CD4-positive, alpha-beta T cell (primary cell): ENCODE results near the gene MCOLN3. TPM values are rescaled to one million over a fixed set of nuclear protein-coding genes. Genes with fewer than 3 reads are reported as not detected.

Source experiments
- ATAC-seq: fragments of 200-7000 bp; cut with Tn5 transposase; one replicate; pipeline ENCODE4 v1.10.0; 2022; ENCODE audit warnings: mild to moderate bottlenecking; ENCODE audit not compliant: poor library complexity
- CTCF ChIA-PET: fragments of 350-600 bp; sonication (Branson Sonifier 250); formaldehyde crosslinking; loops from one replicate; lab custom pipeline; 2021; ENCODE audit warnings: antibody characterized with exemption, inconsistent platforms; lab: Charles Lee
- POLR2A ChIA-PET: fragments of 350-600 bp; sonication (Branson Sonifier 250); formaldehyde crosslinking; loops from one replicate; lab custom pipeline; 2021; ENCODE audit warnings: antibody characterized with exemption, inconsistent platforms; lab: Charles Lee
- DNase-seq, 14 experiments: peaks; one replicate each; pipeline ENCODE4 v3.0.0-alpha.2; 2013 to 2020; ENCODE audit warnings: mixed read lengths in 2 of 14
- H3K27ac ChIP-seq, 2 donors: one replicate each; pipeline versions ENCODE4 v1.5.1 to v1.7.0; 2013; ENCODE audit warnings: low read length in 2 of 2, low read depth in 1 of 2, mild to moderate bottlenecking in 1 of 2
- H3K27me3 ChIP-seq, 2 experiments: 1 replicate in 1 of 2; 2 replicates in 1 of 2; pipeline versions ENCODE4 v1.6.1 to v1.7.0; 2013; ENCODE audit warnings: low read length in 2 of 2, control low read depth in 1 of 2, mild to moderate bottlenecking in 1 of 2, moderate library complexity in 1 of 2; ENCODE audit not compliant: insufficient read depth in 2 of 2, control insufficient read depth in 1 of 2
- H3K36me3 ChIP-seq: one replicate; pipeline ENCODE4 v1.6.1; 2013; ENCODE audit warnings: low read length, control low read depth; ENCODE audit not compliant: insufficient read depth
- H3K4me1 ChIP-seq: one replicate; pipeline ENCODE4 v1.6.1; 2013; ENCODE audit warnings: low read length, control low read depth; ENCODE audit not compliant: insufficient read depth
- H3K4me3 ChIP-seq: one replicate; pipeline ENCODE4 v1.5.1; 2013; ENCODE audit warnings: mild to moderate bottlenecking, low read length, moderate library complexity
- H3K9me3 ChIP-seq, 2 experiments: 1 replicate in 1 of 2; 2 replicates in 1 of 2; pipeline versions ENCODE4 v1.6.1 to v1.7.0; 2013; ENCODE audit warnings: low read length in 2 of 2, mild to moderate bottlenecking in 2 of 2, control low read depth in 1 of 2, moderate library complexity in 1 of 2; ENCODE audit not compliant: control insufficient read depth in 1 of 2, insufficient read depth in 1 of 2
- H3K27ac Mint-ChIP-seq: one replicate; pipeline ENCODE4 v1.8.0; 2020; ENCODE audit warnings: mixed read lengths
- H3K27me3 Mint-ChIP-seq: one replicate; pipeline ENCODE4 v1.8.0; 2021; ENCODE audit warnings: mixed read lengths
- H3K36me3 Mint-ChIP-seq: one replicate; pipeline ENCODE4 v1.8.0; 2021; ENCODE audit warnings: low read depth, mixed read lengths
- H3K4me1 Mint-ChIP-seq: one replicate; pipeline ENCODE4 v1.8.0; 2021; ENCODE audit warnings: low read depth, mixed read lengths
- H3K4me3 Mint-ChIP-seq: one replicate; pipeline ENCODE4 v1.8.0; 2020; ENCODE audit warnings: mild to moderate bottlenecking, mixed read lengths
- H3K9me3 Mint-ChIP-seq: one replicate; pipeline ENCODE4 v1.8.0; 2020; ENCODE audit warnings: mixed read lengths
- intact Hi-C, 2 experiments: fragments of 100-400 bp; cut with DNase I in 1 of 2; cut with micrococcal nuclease in 1 of 2; formaldehyde crosslinking; loops; one replicate each; pipeline versions ENCODE4 v1.15.1 to v1.9.0; 2023 to 2025; cut with DNase I, micrococcal nuclease
- total RNA-seq, 174 experiments: library from RNA in 2 of 174; stranded (reverse) in 2 of 174; gene quantifications; one replicate each; pipeline ENCODE4 v1.2.3 and lab custom pipeline; 2021 to 2026
- TF ChIP-seq, protein P1 (sequence below): fragments of 200-600 bp; IDR thresholded peaks from one replicate; pipeline ENCODE4 v1.8.0; 2022; ENCODE audit warnings: antibody characterized with exemption, mild to moderate bottlenecking

Gene MCOLN3
- total RNA-seq, 2 experiments from 2014 or later, result 0.14 to 0.22 TPM

DNA sequence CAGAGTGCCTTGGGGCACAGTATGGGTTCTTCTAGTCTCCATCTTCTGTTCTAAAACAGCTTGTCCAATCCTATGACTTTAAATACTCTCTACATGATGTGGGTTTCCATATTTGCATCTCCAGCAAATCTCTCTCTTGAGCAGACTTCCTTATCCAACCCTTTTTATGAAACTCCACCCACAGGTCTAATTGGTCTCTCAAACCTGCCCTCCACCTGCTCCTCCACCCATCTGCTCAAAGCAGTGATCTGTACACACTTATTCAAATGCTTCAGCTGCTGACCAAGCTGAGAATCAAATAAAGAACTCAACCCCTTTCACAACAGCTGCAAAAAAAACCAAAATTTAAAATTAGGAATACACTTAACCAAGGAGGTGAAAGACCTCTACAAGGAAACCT is 62.9 kb downstream of the MCOLN3 start:
- H3K4me1 Mint-ChIP-seq, result peaks cover 8% of the 10 kb centered on the region
- CTCF ChIA-PET, result no interaction called here

DNA sequence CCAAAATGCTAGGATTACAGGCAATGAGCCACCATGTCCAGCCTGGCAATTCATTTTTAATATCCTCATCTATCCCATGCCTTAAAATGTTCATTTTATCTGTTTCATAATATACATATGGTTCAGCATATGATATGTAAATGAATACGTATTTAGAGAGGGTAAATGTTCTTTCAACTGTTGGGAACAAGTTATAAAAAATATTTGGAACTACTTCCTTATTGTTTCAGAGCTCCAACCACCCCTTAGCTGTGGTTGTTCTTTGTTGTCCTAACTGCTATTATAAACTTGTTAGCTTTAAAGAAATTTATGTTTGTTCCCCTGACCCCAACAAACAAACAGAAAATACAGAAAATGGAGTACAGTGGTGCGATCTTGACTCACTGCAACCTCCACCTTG is 65.9 kb downstream of the MCOLN3 start:
- peaks cover 0 to 2% of the 10 kb centered on the region in 2 experiments for H3K27me3 ChIP-seq
- no peak overlapping the region for H3K4me3 ChIP-seq
- H3K4me1 Mint-ChIP-seq, result no peaks in the 10 kb centered on the region
- H3K36me3 Mint-ChIP-seq, result no peaks in the 10 kb centered on the region
- H3K4me1 ChIP-seq, result no peaks in the 10 kb centered on the region
- POLR2A ChIA-PET, result interaction anchor here (1.5 kb wide), 1 partner anchor 10 kb away, joined by 3 read pairs; no protein-coding TSS in a partner anchor
- no peak overlapping the region for H3K27ac Mint-ChIP-seq
- CTCF ChIA-PET, result no interaction called here
- H3K9me3 ChIP-seq, result no peaks in the 10 kb centered on the region
- no peak for ATAC-seq
- H3K4me3 Mint-ChIP-seq, result no peak overlapping the region
- DNase-seq, result no peak
- intact Hi-C loops, result no loop called here
- TF ChIP-seq, protein P1, sequence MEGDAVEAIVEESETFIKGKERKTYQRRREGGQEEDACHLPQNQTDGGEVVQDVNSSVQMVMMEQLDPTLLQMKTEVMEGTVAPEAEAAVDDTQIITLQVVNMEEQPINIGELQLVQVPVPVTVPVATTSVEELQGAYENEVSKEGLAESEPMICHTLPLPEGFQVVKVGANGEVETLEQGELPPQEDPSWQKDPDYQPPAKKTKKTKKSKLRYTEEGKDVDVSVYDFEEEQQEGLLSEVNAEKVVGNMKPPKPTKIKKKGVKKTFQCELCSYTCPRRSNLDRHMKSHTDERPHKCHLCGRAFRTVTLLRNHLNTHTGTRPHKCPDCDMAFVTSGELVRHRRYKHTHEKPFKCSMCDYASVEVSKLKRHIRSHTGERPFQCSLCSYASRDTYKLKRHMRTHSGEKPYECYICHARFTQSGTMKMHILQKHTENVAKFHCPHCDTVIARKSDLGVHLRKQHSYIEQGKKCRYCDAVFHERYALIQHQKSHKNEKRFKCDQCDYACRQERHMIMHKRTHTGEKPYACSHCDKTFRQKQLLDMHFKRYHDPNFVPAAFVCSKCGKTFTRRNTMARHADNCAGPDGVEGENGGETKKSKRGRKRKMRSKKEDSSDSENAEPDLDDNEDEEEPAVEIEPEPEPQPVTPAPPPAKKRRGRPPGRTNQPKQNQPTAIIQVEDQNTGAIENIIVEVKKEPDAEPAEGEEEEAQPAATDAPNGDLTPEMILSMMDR, result no peak
- peaks cover 9% of the 10 kb centered on the region for H3K27me3 Mint-ChIP-seq
- no peaks in the 10 kb centered on the region for H3K36me3 ChIP-seq
- no peak overlapping the region for H3K27ac ChIP-seq
- no peaks in the 10 kb centered on the region for H3K9me3 Mint-ChIP-seq

More for the DNA sequence above, 62.9 kb downstream of the MCOLN3 start:
- POLR2A ChIA-PET, result no interaction called here
- Histone ChIP-seq H3K27me3 (peaks cover 0 to 2% of the 10 kb centered on the region in 2 experiments), H3K4me1 (peaks cover 8% of the 10 kb centered on the region), H3K36me3 (no peaks in the 10 kb centered on the region), H3K4me3 (no peak overlapping the region), H3K9me3 (no peaks in the 10 kb centered on the region), H3K27ac (no peak overlapping the region)
- TF ChIP-seq, protein P1, result no peak
- no peaks in the 10 kb centered on the region for H3K9me3 Mint-ChIP-seq
- H3K27me3 Mint-ChIP-seq, result peaks cover 4% of the 10 kb centered on the region
- H3K36me3 Mint-ChIP-seq, result no peaks in the 10 kb centered on the region
- DNase-seq (no peak), ATAC-seq (no peak)
- H3K4me3 Mint-ChIP-seq, result no peak overlapping the region
- intact Hi-C loops, result no loop called here
- no peak overlapping the region for H3K27ac Mint-ChIP-seq

- H3K27ac Mint-ChIP-seq, result peak overlapping the region; percentile 3
- ATAC-seq, result no peak
Measured at GRCh38 chr1:84975035-84975434, 73.3 kb downstream of the MCOLN3 start.

More at GRCh38 chr1:84975035-84975434, 73.3 kb downstream of the MCOLN3 start:
- intact Hi-C loops, result no loop called here
- ChIA-PET CTCF (no interaction called here), POLR2A (interaction anchor here (0.5 kb wide), 1 partner anchor 24 kb away, joined by 4 read pairs; no protein-coding TSS in a partner anchor)
- Histone ChIP-seq H3K4me3 (no peak overlapping the region), H3K27ac (no peak overlapping the region), H3K9me3 (no peaks in the 10 kb centered on the region), H3K27me3 (no peaks in the 10 kb centered on the region), H3K36me3 (no peaks in the 10 kb centered on the region), H3K4me1 (peaks cover 9% of the 10 kb centered on the region)
- H3K36me3 Mint-ChIP-seq, result no peaks in the 10 kb centered on the region
- H3K27me3 Mint-ChIP-seq, result peaks cover 5% of the 10 kb centered on the region
- peaks cover 15% of the 10 kb centered on the region for H3K4me1 Mint-ChIP-seq
- TF ChIP-seq, protein P1, result no peak
- no peak for DNase-seq
- no peak overlapping the region for H3K4me3 Mint-ChIP-seq
- no peaks in the 10 kb centered on the region for H3K9me3 Mint-ChIP-seq
